Lung (tissue), 12 donors: ENCODE results near the gene FUT1. TPM values are rescaled to one million over a fixed set of nuclear protein-coding genes. Genes with fewer than 3 reads are reported as not detected.

Experiments
- ATAC-seq: fragments of 200-7000 bp; cut with Tn5 transposase; one replicate; pipeline ENCODE4 v1.9.1; 2020; ENCODE audit warnings: moderate number of reproducible peaks; ENCODE audit not compliant: insufficient read depth, low FRiP score
- DNase-seq, 3 donors: peaks; one replicate each; pipeline ENCODE4 v3.0.0-alpha.2; 2013 to 2017
- H3K27ac ChIP-seq, 2 donors: one replicate each; pipeline ENCODE4 v1.5.1; 2013; ENCODE audit warnings: mild to moderate bottlenecking in 2 of 2, moderate library complexity in 2 of 2, control low read depth in 1 of 2, inconsistent platforms in 1 of 2, low read depth in 1 of 2, low read length in 1 of 2
- H3K27me3 ChIP-seq, 3 donors: one replicate each; pipeline ENCODE4 v1.5.1; 2013; ENCODE audit warnings: low read length in 2 of 3; ENCODE audit not compliant: control insufficient read depth in 3 of 3, insufficient read depth in 3 of 3
- H3K36me3 ChIP-seq, 4 donors: one replicate each; pipeline ENCODE4 v1.5.1; 2013; ENCODE audit warnings: low read length in 4 of 4, mild to moderate bottlenecking in 1 of 4, moderate library complexity in 1 of 4; ENCODE audit not compliant: control insufficient read depth in 4 of 4, insufficient read depth in 4 of 4
- H3K4me1 ChIP-seq, 5 donors: one replicate each; pipeline ENCODE4 v1.5.1; 2013; ENCODE audit warnings: low read length in 5 of 5, mild to moderate bottlenecking in 2 of 5, moderate library complexity in 1 of 5; ENCODE audit not compliant: control insufficient read depth in 5 of 5, insufficient read depth in 5 of 5
- H3K4me3 ChIP-seq: one replicate; pipeline ENCODE4 v1.5.1; 2013; ENCODE audit warnings: mild to moderate bottlenecking, control low read depth, moderate library complexity
- H3K9ac ChIP-seq, 2 donors: one replicate each; pipeline ENCODE4 v1.5.1; 2013; ENCODE audit warnings: low read length in 2 of 2, control low read depth in 1 of 2; ENCODE audit not compliant: insufficient read depth in 1 of 2
- H3K9me3 ChIP-seq, 4 donors: one replicate each; pipeline ENCODE4 v1.5.1; 2013; ENCODE audit warnings: low read length in 3 of 4, mild to moderate bottlenecking in 1 of 4, moderate library complexity in 1 of 4; ENCODE audit not compliant: control insufficient read depth in 4 of 4, insufficient read depth in 3 of 4
- CTCF ChIP-seq: IDR thresholded peaks from 2 replicates; pipeline ENCODE4 v1.5.1; 2012; ENCODE audit warnings: mild to moderate bottlenecking; ENCODE audit errors: control extremely low read depth, extremely low read depth
- WGBS, 2 donors: extraction: QIAGEN DNeasy Blood & Tissue Kit; methylation state at CpG; one replicate each; pipeline ENCODE4 v1.1.7; 2013; 5-methylcytosine and 5-hydroxymethylcytosine counted together
- polyA plus RNA-seq, 2 donors: library from polyadenylated mRNA; stranded (reverse); fragments of 200-250 nt; gene quantifications; one replicate each; pipeline ENCODE4 v1.2.1, GENCODE V29; 2013
- total RNA-seq, 2 donors: library from RNA; depleted of rRNA in 1 of 2; stranded (reverse); fragments of >200 nt in 1 of 2; gene quantifications; one replicate each; pipeline ENCODE4 v1.2.1, GENCODE V29; 2014 to 2021
- donor health status: control.
- donor health status: control.
- donor health status: Bipolar disorder and iron deficiency.
- donor health status: healthy.
- donor health status: DM: yes; HTN: yes; CAD: no.

The FUT1 gene
- total and polyA plus RNA-seq, 4 donors, result 5.1 to 12.4 (median 7.1) TPM

- DNase-seq (no peak), ATAC-seq (no peak)
- TF ChIP-seq CTCF, result no peak
- H3K27ac ChIP-seq, result no peak overlapping the region
- H3K27me3 ChIP-seq, result no peaks in the 10 kb centered on the region
- H3K36me3 ChIP-seq, result peaks cover 0 to 3% (median 0%) of the 10 kb centered on the region in 4 donors
- peaks cover 0 to 4% (median 2%) of the 10 kb centered on the region in 5 donors for H3K4me1 ChIP-seq
- no peak overlapping the region for H3K9ac ChIP-seq
- WGBS, 2 donors, result 74 to 78% methylated on average over 11 of the region's 11 CpGs
- peaks cover 0 to 3% (median 0%) of the 10 kb centered on the region in 4 donors for H3K9me3 ChIP-seq
- no peak overlapping the region for H3K4me3 ChIP-seq
Observed at GRCh38 chr19:48708471-48708870, 44.0 kb downstream of the FUT1 start.

GRCh38 chr19:48705431-48705830 lies 47.0 kb downstream of the FUT1 start:
- ATAC-seq (no peak), DNase-seq (peak in 1 of 3 donors; percentile 14)
- no peak for TF ChIP-seq CTCF
- Histone ChIP-seq H3K4me3 (no peak overlapping the region), H3K4me1 (no peaks in the 10 kb centered on the region), H3K27ac (no peak overlapping the region), H3K27me3 (no peaks in the 10 kb centered on the region), H3K36me3 (peaks cover 0 to 5% (median 1%) of the 10 kb centered on the region in 4 donors), H3K9me3 (no peaks in the 10 kb centered on the region), H3K9ac (no peak overlapping the region)
- WGBS, 2 donors, result 43 to 66% methylated on average over 2 of the region's 2 CpGs

DNA sequence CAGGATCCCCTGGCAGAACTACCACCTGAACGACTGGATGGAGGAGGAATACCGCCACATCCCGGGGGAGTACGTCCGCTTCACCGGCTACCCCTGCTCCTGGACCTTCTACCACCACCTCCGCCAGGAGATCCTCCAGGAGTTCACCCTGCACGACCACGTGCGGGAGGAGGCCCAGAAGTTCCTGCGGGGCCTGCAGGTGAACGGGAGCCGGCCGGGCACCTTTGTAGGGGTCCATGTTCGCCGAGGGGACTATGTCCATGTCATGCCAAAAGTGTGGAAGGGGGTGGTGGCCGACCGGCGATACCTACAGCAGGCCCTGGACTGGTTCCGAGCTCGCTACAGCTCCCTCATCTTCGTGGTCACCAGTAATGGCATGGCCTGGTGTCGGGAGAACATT lies 49.1 kb downstream of the FUT1 start:
- H3K4me1 ChIP-seq, result no peaks in the 10 kb centered on the region
- no peaks in the 10 kb centered on the region for H3K27me3 ChIP-seq
- no peak for DNase-seq
- WGBS, 2 donors, result 94 to 98% methylated on average over 23 of the region's 23 CpGs
- no peaks in the 10 kb centered on the region for H3K9me3 ChIP-seq
- H3K9ac ChIP-seq, result no peak overlapping the region
- no peak for TF ChIP-seq CTCF
- H3K36me3 ChIP-seq, result peaks cover 0 to 5% (median 1%) of the 10 kb centered on the region in 4 donors
- ATAC-seq, result no peak
- no peak overlapping the region for H3K27ac ChIP-seq
- no peak overlapping the region for H3K4me3 ChIP-seq

- no peak overlapping the region for H3K4me3 ChIP-seq
- no peak overlapping the region for H3K9ac ChIP-seq
- H3K9me3 ChIP-seq, result no peaks in the 10 kb centered on the region
- TF ChIP-seq CTCF, result no peak
- no peaks in the 10 kb centered on the region for H3K27me3 ChIP-seq
- no peak for DNase-seq
- H3K36me3 ChIP-seq, result peaks cover 0 to 5% (median 1%) of the 10 kb centered on the region in 4 donors
- no peaks in the 10 kb centered on the region for H3K4me1 ChIP-seq
- no peak for ATAC-seq
- no peak overlapping the region for H3K27ac ChIP-seq
- 91 to 93% methylated on average over 13 of the region's 13 CpGs for WGBS, 2 donors
Observed at GRCh38 chr19:48702701-48703100, 49.7 kb downstream of the FUT1 start.
